ENCODE data around the gene CAMK4. TPM values are rescaled to one million over a fixed set of nuclear protein-coding genes. Genes with fewer than 3 reads are reported as not detected.

CAMK4 gene
- total RNA-seq, 1 experiment from 2014 or later: 6.3 TPM

DNA sequence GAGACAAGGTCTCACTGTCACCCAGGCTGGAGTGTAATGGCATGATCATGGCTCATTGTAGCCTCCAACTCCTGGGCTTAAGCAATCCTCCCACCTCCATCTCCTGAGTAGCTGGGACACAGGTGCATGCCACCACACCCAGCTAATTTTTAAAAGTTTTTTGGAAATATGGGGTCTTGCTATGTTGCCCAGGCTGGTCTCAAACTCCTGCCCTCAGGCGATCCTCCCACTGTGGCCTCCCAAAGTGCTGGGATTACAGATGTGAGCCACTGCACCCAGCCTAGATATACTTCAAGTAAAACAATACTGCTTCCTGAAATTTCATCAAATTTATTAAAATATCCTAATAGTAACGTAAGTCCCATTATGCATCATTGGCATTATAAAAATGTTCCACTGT, 254.7 kb downstream of the CAMK4 start:
- no CpG with 5 or more reads among the region's 2 CpGs for WGBS (ENCODE audit: extremely low coverage, insufficient read length, low lambda C conversion rate)
- Mint-ChIP-seq H3K27ac (no peak overlapping the region), H3K27me3 (ENCODE audit: low read depth) (no peaks in the 10 kb centered on the region), H3K4me1 (no peaks in the 10 kb centered on the region), H3K9me3 (no peaks in the 10 kb centered on the region), H3K36me3 (ENCODE audit: insufficient read depth in 1 of 3, low read depth in 3 of 3) (no peaks in the 10 kb centered on the region), H3K4me3 (no peak overlapping the region)
- Histone ChIP-seq H2BK12ac (ENCODE audit: insufficient read length, low read depth, low read length) (no peak overlapping the region), H3K23ac (ENCODE audit: insufficient read length, low read depth, low read length) (no peak overlapping the region), H3K14ac (ENCODE audit: insufficient read depth, low read length) (no peak overlapping the region), H3K27ac (ENCODE audit: insufficient read length, low read depth, low read length) (no peak overlapping the region), H4K5ac (ENCODE audit: insufficient read length, low read depth, low read length) (no peak overlapping the region), H2BK15ac (ENCODE audit: low read depth, low read length) (no peak overlapping the region), H2BK5ac (ENCODE audit: insufficient read length, low read length) (no peak overlapping the region), H3K79me1 (ENCODE audit: insufficient read depth, low read depth, low read length, poor library complexity, severe bottlenecking) (no peaks in the 10 kb centered on the region), H3K9me3 (ENCODE audit: control insufficient read depth, low read depth, low read length) (no peaks in the 10 kb centered on the region), H3K4me2 (ENCODE audit: insufficient read depth, insufficient read length, low read length) (no peak overlapping the region), H3K4me1 (ENCODE audit: insufficient read depth, low read length) (no peaks in the 10 kb centered on the region), H3K23me2 (ENCODE audit: insufficient read length, low read depth, low read length, poor library complexity, severe bottlenecking) (no peaks in the 10 kb centered on the region), H4K8ac (replicated peaks; ENCODE audit: insufficient read length, low read depth, low read length) (no peak overlapping the region), H4K20me1 (ENCODE audit: control insufficient read depth, insufficient read depth, insufficient read length) (no peaks in the 10 kb centered on the region), H2AK5ac (ENCODE audit: insufficient read length, low read length) (no peak overlapping the region), H3K79me2 (ENCODE audit: insufficient read depth, low read length) (no peaks in the 10 kb centered on the region), H3K9ac (ENCODE audit: extremely low read depth, insufficient read length, low read length) (no peak overlapping the region), H2AFZ (ENCODE audit: low read length) (no peak overlapping the region), H3K56ac (ENCODE audit: insufficient read length, low read depth, low read length) (no peak overlapping the region), H3K27me3 (ENCODE audit: insufficient read depth, low read length) (no peaks in the 10 kb centered on the region), H3K4ac (ENCODE audit: low read depth, low read length) (no peak overlapping the region), H2BK120ac (ENCODE audit: low read depth, low read length, poor library complexity, severe bottlenecking) (no peak overlapping the region), H3T11ph (ENCODE audit: low read length) (no peak overlapping the region), H4K91ac (ENCODE audit: insufficient read length, low read depth, low read length) (no peak overlapping the region), H3K18ac (ENCODE audit: insufficient read length, low read depth, low read length) (no peak overlapping the region), H2BK20ac (ENCODE audit: low read depth, low read length, poor library complexity, severe bottlenecking) (no peak overlapping the region)
- TF ChIP-seq, protein P1, sequence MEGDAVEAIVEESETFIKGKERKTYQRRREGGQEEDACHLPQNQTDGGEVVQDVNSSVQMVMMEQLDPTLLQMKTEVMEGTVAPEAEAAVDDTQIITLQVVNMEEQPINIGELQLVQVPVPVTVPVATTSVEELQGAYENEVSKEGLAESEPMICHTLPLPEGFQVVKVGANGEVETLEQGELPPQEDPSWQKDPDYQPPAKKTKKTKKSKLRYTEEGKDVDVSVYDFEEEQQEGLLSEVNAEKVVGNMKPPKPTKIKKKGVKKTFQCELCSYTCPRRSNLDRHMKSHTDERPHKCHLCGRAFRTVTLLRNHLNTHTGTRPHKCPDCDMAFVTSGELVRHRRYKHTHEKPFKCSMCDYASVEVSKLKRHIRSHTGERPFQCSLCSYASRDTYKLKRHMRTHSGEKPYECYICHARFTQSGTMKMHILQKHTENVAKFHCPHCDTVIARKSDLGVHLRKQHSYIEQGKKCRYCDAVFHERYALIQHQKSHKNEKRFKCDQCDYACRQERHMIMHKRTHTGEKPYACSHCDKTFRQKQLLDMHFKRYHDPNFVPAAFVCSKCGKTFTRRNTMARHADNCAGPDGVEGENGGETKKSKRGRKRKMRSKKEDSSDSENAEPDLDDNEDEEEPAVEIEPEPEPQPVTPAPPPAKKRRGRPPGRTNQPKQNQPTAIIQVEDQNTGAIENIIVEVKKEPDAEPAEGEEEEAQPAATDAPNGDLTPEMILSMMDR (conservative IDR thresholded peaks at IDR 0.05): no peak
- DNase-seq: no peak
